Suprapubic skin (tissue), 3 donors: ENCODE results near the gene GTF2A1L.

Source experiments
- POLR2A ChIP-seq, 2 donors: fragments of 450-650 bp; IDR thresholded peaks; one replicate each; pipeline ENCODE4 v1.6.1; 2017; ENCODE audit warnings: antibody characterized with exemption in 2 of 2, mild to moderate bottlenecking in 2 of 2, moderate library complexity in 2 of 2
- TF ChIP-seq, protein P1 (sequence below), 2 donors: fragments of 200-600 bp in 1 of 2; fragments of 450-650 bp in 1 of 2; sonication (generic) in 1 of 2; IDR thresholded peaks; one replicate each; pipeline ENCODE4 v1.5.1; 2016 to 2019; ENCODE audit warnings: antibody characterized with exemption in 2 of 2, mild to moderate bottlenecking in 1 of 2, moderate library complexity in 1 of 2

DNA sequence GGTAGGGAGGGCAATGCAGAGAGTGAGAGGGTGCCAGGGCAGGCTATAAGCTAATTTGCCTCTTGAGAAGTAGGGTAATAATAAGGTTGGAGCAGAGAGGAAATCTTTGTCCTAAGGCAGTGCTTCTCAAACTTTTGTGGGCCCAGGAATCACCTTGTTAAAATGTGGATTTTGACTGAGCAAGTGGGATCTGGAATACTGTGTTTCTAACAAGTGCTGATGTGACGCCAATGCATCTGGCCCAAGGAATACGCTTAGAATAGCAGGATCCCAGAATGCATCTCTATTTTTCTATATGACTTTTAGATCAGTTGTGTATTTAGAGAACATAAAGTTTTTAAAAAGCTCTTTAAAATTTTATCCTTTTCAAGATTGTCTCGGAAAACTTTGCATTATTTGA lies 29.7 kb upstream of the GTF2A1L start:
- TF ChIP-seq, protein P1, sequence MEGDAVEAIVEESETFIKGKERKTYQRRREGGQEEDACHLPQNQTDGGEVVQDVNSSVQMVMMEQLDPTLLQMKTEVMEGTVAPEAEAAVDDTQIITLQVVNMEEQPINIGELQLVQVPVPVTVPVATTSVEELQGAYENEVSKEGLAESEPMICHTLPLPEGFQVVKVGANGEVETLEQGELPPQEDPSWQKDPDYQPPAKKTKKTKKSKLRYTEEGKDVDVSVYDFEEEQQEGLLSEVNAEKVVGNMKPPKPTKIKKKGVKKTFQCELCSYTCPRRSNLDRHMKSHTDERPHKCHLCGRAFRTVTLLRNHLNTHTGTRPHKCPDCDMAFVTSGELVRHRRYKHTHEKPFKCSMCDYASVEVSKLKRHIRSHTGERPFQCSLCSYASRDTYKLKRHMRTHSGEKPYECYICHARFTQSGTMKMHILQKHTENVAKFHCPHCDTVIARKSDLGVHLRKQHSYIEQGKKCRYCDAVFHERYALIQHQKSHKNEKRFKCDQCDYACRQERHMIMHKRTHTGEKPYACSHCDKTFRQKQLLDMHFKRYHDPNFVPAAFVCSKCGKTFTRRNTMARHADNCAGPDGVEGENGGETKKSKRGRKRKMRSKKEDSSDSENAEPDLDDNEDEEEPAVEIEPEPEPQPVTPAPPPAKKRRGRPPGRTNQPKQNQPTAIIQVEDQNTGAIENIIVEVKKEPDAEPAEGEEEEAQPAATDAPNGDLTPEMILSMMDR (IDR thresholded peaks at IDR 0.05): no peak
- TF ChIP-seq POLR2A (IDR thresholded peaks at IDR 0.05): no peak
